H1 (cell line): Measurements from ENCODE around the gene DNAH8. TPM values are rescaled to one million over a fixed set of nuclear protein-coding genes. Genes with fewer than 3 reads are reported as not detected.

ENCODE experiments used
- CBX5 ChIP-seq: fragments of 300-800, 300-1000 bp; sonication (generic); IDR thresholded peaks from 2 replicates; pipeline ENCODE4 v1.7.1; 2016; ENCODE audit warnings: antibody characterized with exemption, low read length, low read depth
- SIRT6 ChIP-seq: IDR thresholded peaks from one replicate; pipeline ENCODE4 v1.7.1; 2012; ENCODE audit warnings: low read length, inconsistent platforms
- SP4 ChIP-seq: IDR thresholded peaks from 2 replicates; pipeline ENCODE4 v1.6.1; 2012; ENCODE audit warnings: low read length, inconsistent platforms
- TEAD4 ChIP-seq: IDR thresholded peaks from 2 replicates; pipeline ENCODE4 v1.6.1; 2012; ENCODE audit warnings: low read depth, low read length, inconsistent platforms, mixed read lengths
- polyA plus RNA-seq, 7 experiments: library from polyadenylated mRNA; depleted of rRNA in 3 of 7; stranded (reverse) in 5 of 7; unstranded in 2 of 7; fragments of >200 nt in 5 of 7; fragments of 200-250 nt in 2 of 7; gene quantifications; 1 replicate in 5 of 7; 2 replicates in 1 of 7; 4 replicates in 1 of 7; pipeline versions ENCODE4 v1.2.1 to v1.2.3, GENCODE V29; 2011 to 2013; ENCODE audit warnings: missing spikeins in 2 of 7, mixed read lengths in 2 of 7
- total RNA-seq: library from RNA; stranded (reverse); fragmentation: NEBNext Ultra II Directional; extraction: Animal tissue kit (Norgen Biotek cat#: 25700); gene quantifications from 2 replicates; pipeline ENCODE4 v1.2.1, GENCODE V29; 2021

The DNAH8 gene
- total and polyA plus RNA-seq, 2 of the 8 experiments (the other 6 are each of a cell fraction or from before 2014, with no cell fraction given) = under 0.01 TPM; not detected in 1

GRCh38 chr6:39068391-39068790, 353.3 kb downstream of the DNAH8 start (continued):
- no peak for TF ChIP-seq SP4
- TF ChIP-seq CBX5 = no peak
- no peak for TF ChIP-seq TEAD4
- TF ChIP-seq SIRT6 = no peak
